SK-N-SH (cell line): ENCODE measurements around the gene TMEM271. TPM values are rescaled to one million over a fixed set of nuclear protein-coding genes. Genes with fewer than 3 reads are reported as not detected.

Experiments used
- CTCF ChIA-PET: fragments of 300-600, 350-600 bp; formaldehyde crosslinking; extraction: SDS; loops from one replicate; lab custom pipeline; 2021; lab: Yijun Ruan, JAX
- POLR2A ChIA-PET: fragments of 350-600 bp; sonication (Branson Sonifier 250); formaldehyde crosslinking; extraction: SDS; loops from one replicate; lab custom pipeline; 2020; ENCODE audit warnings: antibody characterized with exemption, inconsistent platforms; lab: Yijun Ruan, JAX
- DNase-seq: peaks from one replicate; pipeline ENCODE4 v3.0.0; 2012
- H2AFZ ChIP-seq: fragments of 200-600 bp; sonication (generic); 2 replicates; pipeline ENCODE4 v1.8.1; 2016; ENCODE audit warnings: antibody characterized with exemption, mild to moderate bottlenecking, low read depth
- H3F3A ChIP-seq: fragments of 200-600 bp; sonication (generic); replicated peaks from 2 replicates; pipeline ENCODE3; 2016; ENCODE audit warnings: antibody characterized with exemption, mild to moderate bottlenecking; ENCODE audit not compliant: insufficient read depth
- H3K27ac ChIP-seq, 2 experiments: fragments of 200-500 bp in 1 of 2; fragments of 200-600 bp in 1 of 2; sonication (Bioruptor generic) in 1 of 2; sonication (generic), shearing (Covaris generic) in 1 of 2; 2 replicates each; pipeline versions ENCODE4 v1.5.1 to v1.6.1; 2014 to 2016; ENCODE audit warnings: low read depth in 2 of 2, inconsistent platforms in 1 of 2, low read length in 1 of 2, mild to moderate bottlenecking in 1 of 2, mixed read lengths in 1 of 2
- H3K27me3 ChIP-seq: fragments of 200-600 bp; sonication (generic), shearing (Covaris generic); 2 replicates; pipeline ENCODE4 v1.6.1; 2016; ENCODE audit warnings: mixed run types; ENCODE audit not compliant: insufficient read depth
- H3K36me3 ChIP-seq, 2 experiments: fragments of 200-500 bp in 1 of 2; fragments of 200-600 bp in 1 of 2; sonication (Bioruptor generic) in 1 of 2; sonication (generic) in 1 of 2; replicated peaks in 1 of 2; 2 replicates each; pipeline versions ENCODE3 to v1.5.1; 2014 to 2016; ENCODE audit warnings: low read length in 1 of 2, mild to moderate bottlenecking in 1 of 2; ENCODE audit not compliant: insufficient read depth in 2 of 2, control insufficient read depth in 1 of 2
- H3K4me1 ChIP-seq, 2 experiments: fragments of 200-500 bp in 1 of 2; fragments of 200-600 bp in 1 of 2; sonication (Bioruptor generic) in 1 of 2; sonication (generic), shearing (Covaris generic) in 1 of 2; 2 replicates each; pipeline versions ENCODE4 v1.5.1 to v1.6.1; 2014 to 2016; ENCODE audit warnings: low read depth in 1 of 2, low read length in 1 of 2, mixed run types in 1 of 2; ENCODE audit not compliant: insufficient read depth in 2 of 2, control insufficient read depth in 1 of 2
- H3K4me2 ChIP-seq: fragments of 200-600 bp; sonication (generic), shearing (Covaris generic); 2 replicates; pipeline ENCODE4 v1.6.1; 2017; ENCODE audit warnings: mixed run types
- H3K4me3 ChIP-seq, 2 experiments: fragments of 200-500 bp in 1 of 2; fragments of 200-600 bp in 1 of 2; sonication (Bioruptor generic) in 1 of 2; sonication (generic), shearing (Covaris generic) in 1 of 2; 2 replicates each; pipeline versions ENCODE4 v1.5.1 to v1.8.1; 2014 to 2016; ENCODE audit warnings: low read depth in 2 of 2, inconsistent platforms in 1 of 2, low read length in 1 of 2, mild to moderate bottlenecking in 1 of 2, mixed read lengths in 1 of 2, moderate library complexity in 1 of 2
- H3K79me2 ChIP-seq: fragments of 200-600 bp; sonication (generic); 2 replicates; pipeline ENCODE4 v1.8.1; 2017; ENCODE audit warnings: mild to moderate bottlenecking; ENCODE audit not compliant: insufficient read depth
- H3K9ac ChIP-seq: fragments of 200-600 bp; sonication (generic); 2 replicates; pipeline ENCODE4 v1.6.1; 2017; ENCODE audit warnings: mixed run types
- H3K9me2 ChIP-seq: fragments of 200-600 bp; sonication (generic); 2 replicates; pipeline ENCODE4 v1.6.1; 2017; ENCODE audit warnings: mixed run types
- H3K9me3 ChIP-seq: fragments of 200-600 bp; sonication (generic); 2 replicates; pipeline ENCODE4 v1.6.1; 2017; ENCODE audit warnings: mixed run types, mild to moderate bottlenecking, moderate library complexity
- H4K20me1 ChIP-seq: fragments of 200-600 bp; sonication (generic); 2 replicates; pipeline ENCODE4 v1.6.1; 2017; ENCODE audit warnings: mild to moderate bottlenecking, mixed run types; ENCODE audit not compliant: insufficient read depth
- CHD2 ChIP-seq: fragments of 150-350 bp; IDR thresholded peaks from 2 replicates; pipeline ENCODE4 v1.6.1; 2018; ENCODE audit warnings: low read length; ENCODE audit not compliant: partially characterized antibody
- CTCF ChIP-seq: fragments of 200-600 bp; sonication (generic); IDR thresholded peaks from 2 replicates; pipeline ENCODE4 v1.6.1; 2017; ENCODE audit warnings: antibody characterized with exemption, mild to moderate bottlenecking, moderate library complexity
- ELF1 ChIP-seq: IDR thresholded peaks from 2 replicates; pipeline ENCODE4 v1.4.0; 2012
- EP300 ChIP-seq, 2 experiments: IDR thresholded peaks; 2 replicates each; pipeline versions ENCODE4 v1.4.0 to v1.6.1; 2012; ENCODE audit warnings: borderline replicate concordance in 1 of 2, low read depth in 1 of 2, low read length in 1 of 2
- GABPA ChIP-seq: IDR thresholded peaks from 2 replicates; pipeline ENCODE4 v1.4.0; 2012; ENCODE audit warnings: low read depth, mild to moderate bottlenecking
- MEF2A ChIP-seq: IDR thresholded peaks from 2 replicates; pipeline ENCODE4 v1.4.0; 2012; ENCODE audit warnings: low read depth, borderline replicate concordance
- MXI1 ChIP-seq: IDR thresholded peaks from 2 replicates; pipeline ENCODE4 v1.6.1; 2012; ENCODE audit warnings: mild to moderate bottlenecking, low read depth, low read length, improper control_type of control experiment
- NRF1 ChIP-seq: IDR thresholded peaks from 2 replicates; pipeline ENCODE4 v1.6.1; 2012; ENCODE audit warnings: low read depth, mild to moderate bottlenecking, low read length
- RAD21 ChIP-seq: IDR thresholded peaks from 2 replicates; pipeline ENCODE4 v1.6.1; 2012; ENCODE audit warnings: mild to moderate bottlenecking, low read length
- RCOR1 ChIP-seq: fragments of 150-350 bp; IDR thresholded peaks from 2 replicates; pipeline ENCODE4 v1.6.1; 2017; ENCODE audit warnings: antibody characterized with exemption, low read length
- REST ChIP-seq: IDR thresholded peaks from 2 replicates; pipeline ENCODE4 v1.6.1; 2012; ENCODE audit warnings: mild to moderate bottlenecking, low read depth, low read length, moderate library complexity
- RFX5 ChIP-seq: IDR thresholded peaks from 2 replicates; pipeline ENCODE4 v1.6.1; 2012; ENCODE audit warnings: mild to moderate bottlenecking, improper control_type of control experiment, low read length
- SIN3A ChIP-seq: IDR thresholded peaks from 2 replicates; pipeline ENCODE4 v1.6.1; 2012; ENCODE audit warnings: low read depth, mild to moderate bottlenecking, low read length, moderate library complexity, borderline replicate concordance
- TAF1 ChIP-seq: IDR thresholded peaks from 2 replicates; pipeline ENCODE4 v1.6.1; 2012; ENCODE audit warnings: low read depth, mild to moderate bottlenecking, low read length, moderate library complexity, borderline replicate concordance
- TEAD4 ChIP-seq: IDR thresholded peaks from 2 replicates; pipeline ENCODE4 v1.4.0; 2012; ENCODE audit warnings: mild to moderate bottlenecking, borderline replicate concordance; ENCODE audit not compliant: insufficient read depth
- USF1 ChIP-seq: IDR thresholded peaks from 2 replicates; pipeline ENCODE4 v1.4.0; 2012; ENCODE audit warnings: low read depth, borderline replicate concordance
- USF2 ChIP-seq: fragments of 150-350 bp; IDR thresholded peaks from 2 replicates; pipeline ENCODE4 v1.6.1; 2017; ENCODE audit warnings: antibody characterized with exemption, low read length, low read depth, borderline replicate concordance
- WGBS: methylation state at CpG from one replicate; pipeline ENCODE4 v1.1.6; 2017; ENCODE audit warnings: low lambda C conversion rate; 5-methylcytosine and 5-hydroxymethylcytosine counted together
- polyA plus RNA-seq, 3 experiments: library from polyadenylated mRNA; depleted of rRNA; stranded (reverse); fragments of >200 nt; gene quantifications; 2 replicates each; pipeline ENCODE4 v1.2.3, GENCODE V29; 2012

The TMEM271 gene
- polyA plus RNA-seq, 1 of the 3 experiments (the other 2 are of a cell fraction), result not detected

GRCh38 chr4:560731-561291 lies 15.3 kb downstream of the TMEM271 start:
- Histone ChIP-seq H3K4me2 (no peak overlapping the region), H3K27me3 (peaks cover 10% of the 10 kb centered on the region; the same call in 1 of the 2 replicates), H3K27ac (no peak overlapping the region), H3F3A (no peaks in the 10 kb centered on the region), H3K9ac (no peak overlapping the region), H2AFZ (no peak overlapping the region), H3K4me1 (no peaks in the 10 kb centered on the region), H3K79me2 (no peaks in the 10 kb centered on the region), H3K36me3 (no peaks in the 10 kb centered on the region), H3K9me3 (no peaks in the 10 kb centered on the region), H3K9me2 (no peaks in the 10 kb centered on the region), H3K4me3 (no peak overlapping the region), H4K20me1 (no peaks in the 10 kb centered on the region)
- DNase-seq, result no peak
- ChIA-PET CTCF (interaction anchor here (1.2 to 1.3 kb wide), 2 partner anchors 16 to 113 kb away, joined by 4 read pairs; partner anchors contain the start of genes ATP5ME and MYL5), POLR2A (no interaction called here)
- no peak for TF ChIP-seq TAF1
- TF ChIP-seq RFX5, result no peak
- no peak for TF ChIP-seq RAD21
- TF ChIP-seq USF2, result no peak
- TF ChIP-seq REST, result no peak
- no peak for TF ChIP-seq MXI1
- TF ChIP-seq TEAD4, result no peak
- no peak for TF ChIP-seq RCOR1
- no peak for TF ChIP-seq NRF1
- TF ChIP-seq GABPA, result no peak
- no peak for TF ChIP-seq CTCF
- no peak for TF ChIP-seq MEF2A
- no peak for TF ChIP-seq SIN3A
- no peak for TF ChIP-seq USF1
- no peak for TF ChIP-seq EP300 (IDR thresholded peaks at IDR 0.05; ENCODE audit: borderline replicate concordance in 1 of 2, low read depth in 1 of 2, low read length in 1 of 2)
- no peak for TF ChIP-seq ELF1
- no peak for TF ChIP-seq CHD2
- 0% methylated on average over 8 of the region's 12 CpGs for WGBS
